HL-60 (cell line): ENCODE measurements around the gene PIGQ.

Experiments
- CTCF ChIP-seq: IDR thresholded peaks from one replicate; pipeline ENCODE4 v1.5.1; 2011; ENCODE audit warnings: low read length, control low read depth, inconsistent platforms; ENCODE audit not compliant: insufficient read depth
- GABPA ChIP-seq: IDR thresholded peaks from 2 replicates; pipeline ENCODE4 v1.6.1; 2012; ENCODE audit warnings: low read depth
- POLR2AphosphoS5 ChIP-seq: IDR thresholded peaks from 2 replicates; pipeline ENCODE4 v1.6.1; 2012; ENCODE audit warnings: low read depth
- SPI1 ChIP-seq: IDR thresholded peaks from 2 replicates; pipeline ENCODE4 v1.6.1; 2012; ENCODE audit warnings: low read depth, mild to moderate bottlenecking, borderline replicate concordance

GRCh38 chr16:586047-586644 is 16.4 kb downstream of the PIGQ start:
- no peak for TF ChIP-seq CTCF
- no peak for TF ChIP-seq POLR2AphosphoS5
- no peak for TF ChIP-seq GABPA
- TF ChIP-seq SPI1, result no peak
